GM19455 (cell line): ENCODE measurements around the gene SRSF3.
"Not testable (repeated sequence)": the region's sequence is repeated elsewhere in the genome, so short reads cannot be mapped to it uniquely, and the experiment has no call there.

ENCODE experiments used
- ATAC-seq: cut with Tn5 transposase; IDR thresholded peaks from one replicate; pipeline ENCODE4 v1.9.1; 2021; ENCODE audit not compliant: unreplicated experiment

SRSF3 gene

GRCh38 chr6:36574679-36575078 lies 19.5 kb upstream of the SRSF3 start:
- no peak for ATAC-seq

GRCh38 chr6:36576578-36576977 lies 17.6 kb upstream of the SRSF3 start:
- no peak for ATAC-seq

GRCh38 chr6:36577301-36577700 lies 16.9 kb upstream of the SRSF3 start:
- ATAC-seq, result no peak

GRCh38 chr6:36578030-36578429 lies 16.1 kb upstream of the SRSF3 start:
- ATAC-seq, result no peak

- ATAC-seq, result no peak
These were observed 15.7 kb upstream of the SRSF3 start for GRCh38 chr6:36578431-36578830.

- ATAC-seq, result no peak
These were observed 14.0 kb upstream of the SRSF3 start for GRCh38 chr6:36580184-36580526.

GRCh38 chr6:36581716-36582115 lies 12.4 kb upstream of the SRSF3 start:
- no peak for ATAC-seq

- no peak for ATAC-seq
These were observed 7.6 kb upstream of the SRSF3 start for GRCh38 chr6:36586606-36587005.

- ATAC-seq, result not testable (repeated sequence)
These were observed 5.1 kb upstream of the SRSF3 start for GRCh38 chr6:36589025-36589400.

- no peak for ATAC-seq
These were observed 3.9 kb upstream of the SRSF3 start for GRCh38 chr6:36590237-36590636.

GRCh38 chr6:36592221-36592655 lies 1.9 kb upstream of the SRSF3 start:
- ATAC-seq, result no peak

GRCh38 chr6:36593569-36594028 lies 563 bp upstream of the SRSF3 start:
- peak; percentile 16 for ATAC-seq

GRCh38 chr6:36594816-36595643 lies 868 bp downstream of the SRSF3 start:
- no peak for ATAC-seq

- no peak for ATAC-seq
These were observed 2.2 kb downstream of the SRSF3 start for GRCh38 chr6:36596356-36596755.

- no peak for ATAC-seq
These were observed 3.6 kb downstream of the SRSF3 start for GRCh38 chr6:36597775-36598174.

GRCh38 chr6:36598326-36598725 lies 4.2 kb downstream of the SRSF3 start:
- ATAC-seq, result no peak

GRCh38 chr6:36598739-36599318 lies 4.7 kb downstream of the SRSF3 start:
- no peak for ATAC-seq

GRCh38 chr6:36599791-36600209 lies 5.6 kb downstream of the SRSF3 start:
- no peak for ATAC-seq

GRCh38 chr6:36600564-36601146 lies 6.5 kb downstream of the SRSF3 start:
- ATAC-seq, result no peak

GRCh38 chr6:36601818-36602217 lies 7.7 kb downstream of the SRSF3 start:
- ATAC-seq, result not testable (repeated sequence)

GRCh38 chr6:36603222-36604089 lies 9.3 kb downstream of the SRSF3 start:
- no peak for ATAC-seq
